Fibroblast of lung (primary cell): ENCODE data around the gene ATG14. TPM values are rescaled to one million over a fixed set of nuclear protein-coding genes. Genes with fewer than 3 reads are reported as not detected.

Source experiments
- DNase-seq, 2 donors: peaks; one replicate each; pipeline versions ENCODE4 v3.0.0 to v3.0.0-alpha.2; 2010; ENCODE audit warnings: low read depth in 2 of 2
- H2AFZ ChIP-seq: 2 replicates; pipeline ENCODE4 v1.5.1; 2012; ENCODE audit warnings: low read length, control low read depth, inconsistent platforms
- H3K27ac ChIP-seq: 2 replicates; pipeline ENCODE4 v1.5.1; 2011; ENCODE audit warnings: low read length, control low read depth; ENCODE audit not compliant: insufficient read depth
- H3K27me3 ChIP-seq: 2 replicates; pipeline ENCODE4 v1.5.1; 2011; ENCODE audit warnings: mild to moderate bottlenecking, low read length; ENCODE audit not compliant: control insufficient read depth, insufficient read depth
- H3K36me3 ChIP-seq: 2 replicates; pipeline ENCODE4 v1.5.1; 2011; ENCODE audit warnings: low read length; ENCODE audit not compliant: control insufficient read depth, insufficient read depth
- H3K4me1 ChIP-seq: 2 replicates; pipeline ENCODE4 v1.5.1; 2011; ENCODE audit warnings: low read length; ENCODE audit not compliant: control insufficient read depth, insufficient read depth; ENCODE audit errors: extremely low read depth
- H3K4me2 ChIP-seq: 2 replicates; pipeline ENCODE4 v1.5.1; 2011; ENCODE audit warnings: low read length, control low read depth; ENCODE audit not compliant: insufficient read depth; ENCODE audit errors: extremely low read depth
- H3K4me3 ChIP-seq, 4 experiments: fragments of 200-600 bp in 1 of 4; sonication (generic) in 1 of 4; replicated peaks in 1 of 4; 2 replicates each; pipeline ENCODE4 v1.5.1; 2011 to 2016; ENCODE audit warnings: low read length in 4 of 4, low read depth in 3 of 4, mild to moderate bottlenecking in 3 of 4, control low read depth in 2 of 4, inconsistent platforms in 1 of 4, mixed read lengths in 1 of 4; ENCODE audit not compliant: insufficient read depth in 1 of 4; ENCODE audit errors: control extremely low read depth in 1 of 4
- H3K79me2 ChIP-seq: 2 replicates; pipeline ENCODE4 v1.5.1; 2012; ENCODE audit warnings: mild to moderate bottlenecking, low read length, inconsistent platforms; ENCODE audit not compliant: control insufficient read depth, insufficient read depth
- H3K9ac ChIP-seq: 2 replicates; pipeline ENCODE4 v1.5.1; 2011; ENCODE audit warnings: mild to moderate bottlenecking, low read length, control low read depth; ENCODE audit not compliant: insufficient read depth
- H3K9me3 ChIP-seq: 2 replicates; pipeline ENCODE4 v1.5.1; 2012; ENCODE audit warnings: low read depth, low read length; ENCODE audit not compliant: control insufficient read depth, insufficient read depth
- H4K20me1 ChIP-seq: 2 replicates; pipeline ENCODE4 v1.5.1; 2011; ENCODE audit warnings: low read length; ENCODE audit not compliant: control insufficient read depth, insufficient read depth; ENCODE audit errors: extremely low read depth
- EZH2 ChIP-seq: IDR thresholded peaks from 2 replicates; pipeline ENCODE4 v1.5.1; 2012; ENCODE audit warnings: low read length, control low read depth, mild to moderate bottlenecking; ENCODE audit errors: missing control alignments
- polyA plus RNA-seq, 2 donors: library from polyadenylated mRNA; depleted of rRNA in 1 of 2; stranded (reverse) in 1 of 2; unstranded in 1 of 2; fragments of >200 nt; gene quantifications; 2 replicates each; pipeline ENCODE4 v1.2.1, GENCODE V29; 2011 to 2012; ENCODE audit warnings: missing spikeins in 1 of 2
- total RNA-seq: library from RNA; depleted of rRNA; stranded (reverse); fragments of >200 nt; gene quantifications from 2 replicates; pipeline ENCODE4 v1.2.1, GENCODE V29; 2014
- TF ChIP-seq, protein P1 (sequence below), 2 donors: IDR thresholded peaks in 1 of 2; conservative IDR thresholded peaks in 1 of 2; 1 replicate in 1 of 2; 2 replicates in 1 of 2; pipeline ENCODE4 v1.5.1; 2011 to 2012; ENCODE audit warnings: low read length in 2 of 2, control low read depth in 1 of 2, inconsistent platforms in 1 of 2, low read depth in 1 of 2, mild to moderate bottlenecking in 1 of 2

The ATG14 gene
- total and polyA plus RNA-seq, 2 donors (not counting 1 experiment from before 2014, with no cell fraction given), result 9.9 to 21.6 TPM

DNA sequence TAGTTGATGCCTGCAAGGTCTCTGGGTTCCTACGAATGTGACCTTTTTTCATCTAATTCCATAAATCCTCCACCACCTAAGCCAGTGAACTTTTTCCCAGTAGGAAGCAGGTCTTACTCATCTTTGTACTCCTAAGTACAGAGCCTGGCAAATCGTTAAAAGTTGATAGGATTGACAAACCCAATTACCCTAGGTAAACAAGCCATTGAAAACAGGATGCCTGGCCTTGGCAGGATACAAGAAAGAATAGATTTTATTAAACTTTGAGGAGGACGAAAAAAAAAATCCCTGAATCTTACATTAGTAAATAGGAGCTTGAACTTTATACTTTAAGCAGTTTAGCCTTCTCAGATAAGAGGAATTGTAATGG lies 23.2 kb upstream of the ATG14 start:
- no peak overlapping the region for H3K4me2 ChIP-seq
- no peak overlapping the region for H2AFZ ChIP-seq
- H3K4me3 ChIP-seq, result no peak overlapping the region
- no peak for TF ChIP-seq EZH2
- TF ChIP-seq, protein P1, sequence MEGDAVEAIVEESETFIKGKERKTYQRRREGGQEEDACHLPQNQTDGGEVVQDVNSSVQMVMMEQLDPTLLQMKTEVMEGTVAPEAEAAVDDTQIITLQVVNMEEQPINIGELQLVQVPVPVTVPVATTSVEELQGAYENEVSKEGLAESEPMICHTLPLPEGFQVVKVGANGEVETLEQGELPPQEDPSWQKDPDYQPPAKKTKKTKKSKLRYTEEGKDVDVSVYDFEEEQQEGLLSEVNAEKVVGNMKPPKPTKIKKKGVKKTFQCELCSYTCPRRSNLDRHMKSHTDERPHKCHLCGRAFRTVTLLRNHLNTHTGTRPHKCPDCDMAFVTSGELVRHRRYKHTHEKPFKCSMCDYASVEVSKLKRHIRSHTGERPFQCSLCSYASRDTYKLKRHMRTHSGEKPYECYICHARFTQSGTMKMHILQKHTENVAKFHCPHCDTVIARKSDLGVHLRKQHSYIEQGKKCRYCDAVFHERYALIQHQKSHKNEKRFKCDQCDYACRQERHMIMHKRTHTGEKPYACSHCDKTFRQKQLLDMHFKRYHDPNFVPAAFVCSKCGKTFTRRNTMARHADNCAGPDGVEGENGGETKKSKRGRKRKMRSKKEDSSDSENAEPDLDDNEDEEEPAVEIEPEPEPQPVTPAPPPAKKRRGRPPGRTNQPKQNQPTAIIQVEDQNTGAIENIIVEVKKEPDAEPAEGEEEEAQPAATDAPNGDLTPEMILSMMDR (conservative IDR thresholded peaks at IDR 0.05 in 1 of 2, IDR thresholded peaks at IDR 0.05 in 1 of 2; ENCODE audit: low read depth in 1 of 2, low read length in 2 of 2), result no peak
- no peaks in the 10 kb centered on the region for H3K9me3 ChIP-seq
- no peaks in the 10 kb centered on the region for H3K79me2 ChIP-seq
- H3K27me3 ChIP-seq, result peaks cover 2% of the 10 kb centered on the region
- H3K9ac ChIP-seq, result no peak overlapping the region
- H3K27ac ChIP-seq, result no peak overlapping the region
- H3K4me1 ChIP-seq, result no peaks in the 10 kb centered on the region
- H3K36me3 ChIP-seq, result no peaks in the 10 kb centered on the region
- DNase-seq, result no peak
- H4K20me1 ChIP-seq, result no peaks in the 10 kb centered on the region

DNA sequence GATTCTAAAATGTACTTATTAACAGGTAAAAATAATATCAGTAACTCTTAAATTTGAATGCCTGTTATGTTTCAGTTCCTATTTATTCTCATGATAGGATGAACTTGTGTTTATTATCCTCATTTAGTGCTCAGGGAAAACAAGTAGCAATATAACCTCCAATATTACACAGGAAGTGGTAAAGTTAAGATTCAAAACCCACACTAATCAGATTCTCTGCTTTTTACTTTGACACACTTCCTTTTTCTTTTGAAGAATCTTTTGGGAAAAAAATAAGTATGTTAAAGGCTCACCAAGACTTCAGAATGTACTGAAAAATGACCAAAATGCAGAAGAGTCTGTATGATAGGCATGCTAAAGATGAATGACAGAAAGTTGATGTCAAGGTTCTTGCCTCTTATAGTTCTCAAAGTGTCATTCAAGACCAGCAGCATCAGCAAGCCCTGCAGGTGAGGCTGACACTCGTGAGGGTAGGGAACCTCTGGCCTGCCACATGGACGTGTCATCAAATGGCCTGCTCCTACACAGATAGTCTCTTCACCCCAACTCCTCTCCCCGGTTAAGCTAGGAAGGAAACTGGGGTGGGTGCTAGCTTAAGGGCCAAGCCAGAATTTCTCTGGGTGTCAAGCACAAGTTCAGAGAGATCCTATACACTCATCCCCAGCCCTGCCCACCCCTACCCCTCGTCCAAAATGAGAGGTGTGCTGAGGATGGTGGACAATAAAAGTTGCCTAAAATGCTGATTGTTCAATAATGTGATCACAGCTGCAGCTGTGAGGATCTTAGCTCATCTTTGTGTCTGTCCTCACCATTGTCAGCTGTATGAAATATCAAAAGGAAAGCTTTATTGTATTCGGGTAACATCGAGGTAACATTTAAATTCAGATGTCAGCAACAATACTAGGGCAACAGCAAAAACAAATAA lies 22.5 kb upstream of the ATG14 start:
- H2AFZ ChIP-seq, result no peak overlapping the region
- no peak for DNase-seq

DNA sequence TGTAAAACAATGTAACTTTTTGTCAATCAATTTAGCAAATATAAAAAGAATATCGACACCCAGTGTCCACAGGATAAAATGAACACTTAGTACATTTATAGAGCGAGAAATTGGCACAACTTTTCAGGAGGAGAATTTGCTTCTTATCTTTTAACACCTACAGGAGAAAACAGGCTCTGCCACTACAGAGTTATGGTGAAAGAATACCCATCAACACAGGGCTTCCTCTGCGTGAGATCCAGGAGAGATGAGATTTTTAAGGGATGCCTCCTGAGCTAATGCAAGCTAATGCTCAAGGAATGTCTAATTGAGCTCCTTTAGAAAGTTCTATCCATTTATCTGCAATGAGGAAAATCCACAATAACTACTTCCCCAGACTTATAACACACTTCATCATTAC lies 21.0 kb upstream of the ATG14 start:
- Histone ChIP-seq H4K20me1 (no peaks in the 10 kb centered on the region), H3K9me3 (no peaks in the 10 kb centered on the region), H3K4me2 (no peak overlapping the region), H3K79me2 (no peaks in the 10 kb centered on the region), H2AFZ (no peak overlapping the region), H3K27ac (no peak overlapping the region), H3K4me3 (no peak overlapping the region), H3K36me3 (no peaks in the 10 kb centered on the region), H3K9ac (no peak overlapping the region), H3K27me3 (peaks cover 2% of the 10 kb centered on the region), H3K4me1 (no peaks in the 10 kb centered on the region)
- DNase-seq, result no peak
- no peak for TF ChIP-seq EZH2
- TF ChIP-seq, protein P1 (conservative IDR thresholded peaks at IDR 0.05 in 1 of 2, IDR thresholded peaks at IDR 0.05 in 1 of 2; ENCODE audit: low read depth in 1 of 2, low read length in 2 of 2), result no peak

More for the DNA sequence above, 22.5 kb upstream of the ATG14 start:
- Histone ChIP-seq H3K79me2 (no peaks in the 10 kb centered on the region), H3K27ac (no peak overlapping the region), H3K4me2 (no peak overlapping the region), H3K9ac (no peak overlapping the region), H3K36me3 (no peaks in the 10 kb centered on the region), H3K9me3 (no peaks in the 10 kb centered on the region), H3K4me1 (no peaks in the 10 kb centered on the region), H3K27me3 (peaks cover 2% of the 10 kb centered on the region), H3K4me3 (no peak overlapping the region), H4K20me1 (no peaks in the 10 kb centered on the region)
- no peak for TF ChIP-seq EZH2
- TF ChIP-seq, protein P1 (conservative IDR thresholded peaks at IDR 0.05 in 1 of 2, IDR thresholded peaks at IDR 0.05 in 1 of 2; ENCODE audit: low read depth in 1 of 2, low read length in 2 of 2), result no peak
